Activated T-cell treated with anti-CD3 and anti-CD28 coated beads for 4 hours (primary cell): ENCODE measurements around the gene ZKSCAN4.

ENCODE experiments used
- DNase-seq: peaks from one replicate; pipeline ENCODE4 v3.0.0-alpha.2; 2020

The ZKSCAN4 gene

DNA sequence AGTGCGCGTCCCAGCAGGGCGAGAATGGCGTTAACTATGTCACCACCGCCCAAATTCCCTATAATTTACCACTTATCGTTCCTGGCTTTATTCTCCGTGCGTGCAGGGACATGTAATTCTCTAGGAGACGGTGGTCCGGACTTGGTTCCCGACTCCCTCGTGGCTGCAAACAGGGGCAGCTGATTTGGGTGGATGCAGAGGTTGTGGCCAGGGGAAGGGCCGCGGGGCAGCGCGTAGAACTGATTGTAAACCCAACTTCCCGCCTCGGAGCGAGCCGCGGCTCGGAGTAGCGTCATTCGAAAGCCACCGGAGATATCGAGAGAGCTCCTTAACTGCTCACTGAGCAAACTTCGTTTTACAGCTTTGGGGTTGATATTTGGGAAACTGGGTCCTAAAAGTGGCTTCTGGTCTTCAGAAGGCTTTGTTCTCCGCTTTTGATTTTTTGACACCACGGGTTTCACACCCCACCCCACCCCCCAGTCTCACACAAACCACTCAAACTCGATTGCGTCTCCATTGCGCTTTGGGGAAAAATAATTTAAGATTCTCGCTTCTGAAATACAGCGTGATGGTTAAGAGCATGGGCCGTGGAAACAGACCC, 44.5 kb downstream of the ZKSCAN4 start:
- no peak for DNase-seq

- DNase-seq: no peak
These were observed 45.0 kb downstream of the ZKSCAN4 start for GRCh38 chr6:28206928-28207509.

DNA sequence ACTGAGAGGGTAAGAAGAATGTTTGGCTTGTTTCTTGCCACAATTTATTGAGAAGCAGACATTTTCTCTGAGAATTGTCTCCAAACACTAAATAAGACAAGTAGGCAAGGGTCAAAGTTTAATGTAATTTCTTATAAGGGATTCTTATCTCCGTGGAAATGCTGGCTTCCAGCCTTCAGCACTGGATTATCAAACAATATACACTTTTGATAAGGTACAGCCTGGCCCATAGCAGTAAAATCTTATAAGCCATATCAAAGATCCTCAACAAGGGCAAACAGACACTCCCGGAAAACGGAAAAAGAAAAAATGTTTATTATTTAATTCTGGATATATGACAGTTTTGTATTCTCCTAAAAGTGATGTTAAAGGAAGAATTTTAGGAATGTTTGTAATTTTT, 45.5 kb downstream of the ZKSCAN4 start:
- DNase-seq: no peak

DNA sequence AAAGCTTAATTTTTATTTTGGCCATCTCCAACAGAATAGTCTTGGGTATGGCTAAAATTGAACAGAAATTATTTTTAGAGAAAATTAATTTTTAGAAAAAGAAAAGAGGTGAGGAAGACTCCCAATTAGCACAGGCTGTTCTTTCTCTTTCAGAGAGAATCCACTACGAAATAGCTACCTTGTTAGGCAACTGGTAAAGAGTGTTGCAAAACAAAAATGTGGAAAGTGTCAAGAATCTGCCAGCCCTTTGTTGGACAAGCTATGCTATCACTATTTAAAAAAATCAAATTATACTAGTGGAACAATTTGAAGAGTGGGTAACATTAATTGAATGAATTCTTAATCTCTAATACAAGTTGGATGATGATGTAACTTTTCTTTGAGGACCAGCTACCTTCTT, 46.2 kb downstream of the ZKSCAN4 start:
- DNase-seq: no peak

DNA sequence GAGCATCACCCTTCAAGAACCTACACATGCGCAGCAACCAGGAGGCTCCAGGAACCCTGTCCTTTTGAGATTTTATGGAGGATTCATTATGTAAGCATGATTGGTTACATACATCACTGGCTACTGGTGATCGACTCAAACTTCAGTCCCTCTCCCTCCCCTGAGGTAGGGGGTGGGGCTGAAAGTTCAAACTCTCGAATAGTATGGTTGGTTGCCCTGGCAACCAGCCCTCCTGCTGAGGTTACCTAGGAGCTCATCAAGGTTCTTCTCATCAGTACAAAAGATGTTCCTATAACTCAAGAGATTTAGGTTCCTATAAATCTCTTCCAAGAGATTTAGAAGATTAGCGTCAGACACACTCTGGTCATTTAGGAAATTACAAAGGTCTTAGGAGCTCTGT, 48.9 kb downstream of the ZKSCAN4 start:
- DNase-seq: no peak

DNA sequence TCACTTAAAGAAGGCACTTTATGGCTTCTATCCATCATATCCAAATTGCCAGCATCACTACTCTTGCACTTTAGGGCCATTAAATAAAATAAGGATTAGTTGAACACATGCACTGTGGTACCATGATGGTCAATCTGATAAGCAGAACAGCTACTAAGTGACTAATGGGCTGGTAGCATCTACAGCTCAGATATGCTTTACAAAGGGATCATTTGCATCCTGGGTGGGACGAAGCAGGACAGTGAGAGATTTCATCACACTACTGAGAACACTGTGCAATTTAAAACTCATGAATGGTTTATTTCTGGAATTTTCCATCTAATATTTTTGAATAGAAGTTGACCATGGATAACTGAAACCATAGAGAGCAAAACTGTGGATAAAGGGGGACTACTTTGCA, 52.0 kb downstream of the ZKSCAN4 start:
- DNase-seq: no peak
